Pons (tissue), 1 donor: ENCODE measurements around the gene SYT7.
"Not testable (repeated sequence)": the region's sequence is repeated elsewhere in the genome, so short reads cannot be mapped to it uniquely, and the experiment has no call there.

Source experiments
- DNase-seq: peaks from one replicate; pipeline ENCODE4 v3.0.0-alpha.2; 2016; ENCODE audit warnings: low spot score

The SYT7 gene

GRCh38 chr11:61581030-61581928, at the start of gene SYT7:
Gene SYT7 (minus strand): TSS chr11:61581076. CDS start chr11:61580820, 256 bp downstream.
- DNase-seq = peak; percentile 87

- DNase-seq = no peak
Measured at GRCh38 chr11:61630089-61630488, 49.2 kb upstream of the SYT7 start.

GRCh38 chr11:61629082-61629833, 48.4 kb upstream of the SYT7 start:
- no peak for DNase-seq

- DNase-seq = no peak
Measured at GRCh38 chr11:61628662-61628970, 47.7 kb upstream of the SYT7 start.

GRCh38 chr11:61627850-61628661, 47.2 kb upstream of the SYT7 start:
- peak; percentile 27 for DNase-seq

GRCh38 chr11:61626580-61627380, 45.9 kb upstream of the SYT7 start:
- no peak for DNase-seq

- no peak for DNase-seq
Measured at GRCh38 chr11:61625525-61625924, 44.6 kb upstream of the SYT7 start.

GRCh38 chr11:61621917-61622585, 41.2 kb upstream of the SYT7 start:
- DNase-seq = no peak

GRCh38 chr11:61619471-61620226, 38.8 kb upstream of the SYT7 start:
- no peak for DNase-seq

GRCh38 chr11:61618978-61619377, 38.1 kb upstream of the SYT7 start:
- DNase-seq = no peak

GRCh38 chr11:61617515-61617914, 36.6 kb upstream of the SYT7 start:
- no peak for DNase-seq

GRCh38 chr11:61616434-61616833, 35.6 kb upstream of the SYT7 start:
- no peak for DNase-seq

GRCh38 chr11:61614782-61615181, 33.9 kb upstream of the SYT7 start:
- not testable (repeated sequence) for DNase-seq

- no peak for DNase-seq
Measured at GRCh38 chr11:61613870-61614269, 33.0 kb upstream of the SYT7 start.

GRCh38 chr11:61613051-61613450, 32.2 kb upstream of the SYT7 start:
- no peak for DNase-seq

- no peak for DNase-seq
Measured at GRCh38 chr11:61611309-61611708, 30.4 kb upstream of the SYT7 start.

- no peak for DNase-seq
Measured at GRCh38 chr11:61610905-61611304, 30.0 kb upstream of the SYT7 start.

- no peak for DNase-seq
Measured at GRCh38 chr11:61609980-61610366, 29.1 kb upstream of the SYT7 start.

GRCh38 chr11:61609000-61609979, 28.4 kb upstream of the SYT7 start:
- no peak for DNase-seq
